SKM-1 treated with dmso at 0.1 percent for 144 hours (cell line): ENCODE results near the gene SH3BP5.
A peak's percentile ranks its signal among the peaks of the same experiment; 100 is the strongest.

Experiments
- DNase-seq: peaks from one replicate; lab custom pipeline; 2025; ENCODE audit not compliant: unreplicated experiment; lab: John Stamatoyannopoulos, UW

Gene SH3BP5

DNA sequence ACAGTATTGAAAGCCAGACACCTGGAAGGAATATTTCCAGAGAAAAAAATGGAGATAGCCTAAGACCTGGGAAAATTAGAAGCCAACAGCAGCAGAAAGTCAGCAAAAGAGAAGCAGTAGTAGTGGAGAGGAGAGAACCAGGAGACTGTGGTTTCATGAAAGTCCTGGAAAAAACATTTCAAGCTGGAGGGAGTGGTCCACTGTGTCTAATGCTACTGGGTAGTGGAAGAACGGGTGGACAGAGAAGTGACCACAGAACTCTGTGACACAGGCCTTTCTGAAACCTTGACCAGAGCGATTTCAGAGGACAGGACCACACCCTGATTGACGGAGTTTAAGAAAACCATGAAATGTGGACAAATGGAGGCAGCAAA lies 15.3 kb upstream of the SH3BP5 start:
- DNase-seq: no peak

DNA sequence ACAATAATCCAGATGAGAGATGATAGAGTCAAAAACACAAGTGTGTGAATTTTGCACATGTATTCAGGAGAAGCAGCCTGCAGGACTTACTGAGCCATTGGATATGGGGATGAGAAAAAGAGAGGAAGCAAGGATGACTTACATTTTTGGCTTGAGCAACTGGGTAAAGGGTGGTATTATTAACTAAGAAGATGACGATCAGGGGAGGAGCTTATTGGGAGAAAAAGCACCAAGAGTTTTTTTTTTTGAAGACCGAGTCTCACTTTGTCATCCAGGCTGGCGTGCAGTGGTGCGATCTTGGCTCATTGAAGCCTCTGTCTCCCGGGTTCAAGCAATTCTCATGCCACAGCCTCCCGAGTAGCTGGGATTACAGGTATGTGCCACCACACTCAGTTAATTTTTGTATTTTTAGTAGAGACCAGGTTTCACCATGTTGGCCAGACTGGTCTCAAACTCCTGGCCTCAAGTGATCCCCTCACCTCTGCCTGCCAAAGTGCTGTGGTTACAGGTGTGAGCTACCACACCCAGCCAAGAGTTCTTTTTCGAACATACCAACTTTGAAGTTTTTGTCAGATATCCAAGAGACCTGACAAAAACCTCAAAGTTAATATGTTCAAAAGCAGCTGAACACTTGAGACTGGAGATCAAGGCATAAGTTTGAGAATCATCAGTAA lies 14.8 kb upstream of the SH3BP5 start:
- DNase-seq: no peak

DNA sequence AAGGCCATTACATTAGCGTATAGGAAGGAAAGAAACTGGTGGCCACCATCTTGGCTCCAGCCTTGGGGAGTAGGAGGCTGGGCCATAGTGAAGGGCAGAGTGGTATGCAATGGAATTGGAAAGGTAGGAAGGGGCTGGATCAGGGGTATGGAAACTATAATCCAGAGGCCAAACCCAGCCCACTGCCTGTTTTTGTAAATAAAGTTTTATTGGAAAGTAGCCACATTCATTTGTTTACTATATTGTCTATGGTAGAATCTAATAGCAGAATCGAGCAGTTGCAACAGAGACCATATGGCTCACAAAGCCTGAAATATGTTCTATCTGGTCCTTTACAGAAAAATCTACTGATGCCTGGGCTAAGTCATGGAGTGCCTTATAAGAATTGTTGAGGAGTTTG lies 14.1 kb upstream of the SH3BP5 start:
- DNase-seq: no peak

DNA sequence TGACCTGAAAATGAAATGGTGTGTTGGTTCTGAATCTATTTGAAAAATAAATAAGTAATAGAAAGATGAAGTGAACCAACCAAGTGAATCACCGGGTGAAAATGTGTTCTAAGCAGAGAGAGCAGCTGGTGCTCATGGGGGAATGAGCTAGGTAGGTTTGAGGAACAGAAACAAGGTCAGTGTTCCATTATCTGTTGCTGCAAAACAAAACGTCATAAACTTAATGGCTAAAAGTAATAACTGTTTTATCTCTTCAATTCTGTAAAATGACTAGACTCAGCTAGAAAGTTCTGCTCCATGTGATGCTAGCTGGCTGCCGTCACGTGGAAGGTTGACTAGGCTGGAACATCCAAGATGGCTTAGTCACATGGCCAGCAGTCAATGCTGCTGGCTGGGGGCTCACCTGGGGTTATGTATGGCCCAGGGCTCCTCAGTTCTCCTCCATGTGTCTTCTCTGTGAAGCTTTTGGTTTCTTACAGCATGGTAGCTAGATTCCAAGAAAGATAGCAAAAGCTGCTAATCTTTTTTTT lies 13.3 kb upstream of the SH3BP5 start:
- no peak for DNase-seq

DNA sequence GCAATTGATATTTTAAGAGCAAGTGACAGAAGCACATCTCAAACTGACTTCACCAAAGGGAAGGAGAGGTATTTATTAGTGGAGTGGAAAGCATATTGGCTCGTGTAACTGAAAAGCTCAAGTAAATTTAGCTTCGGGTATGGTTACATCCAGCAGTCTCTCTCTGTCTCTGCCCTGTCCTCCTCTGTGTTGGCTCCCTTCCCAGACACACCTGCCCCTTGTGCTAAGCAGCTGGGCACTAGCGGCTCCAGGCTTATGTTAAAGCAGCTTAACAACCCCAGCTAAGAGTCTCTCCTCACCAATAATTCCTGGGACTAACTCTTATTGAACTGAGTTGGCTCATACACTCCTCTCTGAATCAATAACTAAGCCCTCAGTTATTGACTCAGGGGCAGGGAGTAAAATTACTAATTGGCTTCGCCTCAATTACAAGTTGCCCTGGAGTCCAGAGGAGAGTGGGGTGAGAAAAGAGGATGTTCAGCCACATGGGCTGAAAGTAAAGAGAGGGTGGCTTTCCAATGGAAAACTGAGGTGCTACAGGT lies 12.8 kb upstream of the SH3BP5 start:
- DNase-seq: no peak

DNA sequence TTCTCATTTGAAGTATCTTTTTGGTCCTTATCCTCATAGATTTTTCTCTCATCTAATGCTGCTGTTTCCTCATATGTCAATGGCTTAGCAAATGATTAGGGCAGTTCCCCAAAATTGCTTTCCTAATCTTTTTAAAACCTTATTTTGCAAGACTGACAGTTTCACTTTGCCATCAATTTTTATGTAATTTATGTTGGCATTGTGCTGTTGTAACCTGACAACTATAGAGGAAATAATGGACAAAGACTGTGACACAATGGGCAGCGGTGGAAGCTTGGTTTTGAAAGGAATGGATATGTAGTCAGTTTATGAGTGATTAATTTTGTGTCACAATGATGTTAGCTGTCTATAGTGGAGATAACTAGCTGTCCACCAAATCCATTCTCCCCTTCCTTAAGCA lies 10.6 kb upstream of the SH3BP5 start:
- DNase-seq: peak; percentile 84

DNA sequence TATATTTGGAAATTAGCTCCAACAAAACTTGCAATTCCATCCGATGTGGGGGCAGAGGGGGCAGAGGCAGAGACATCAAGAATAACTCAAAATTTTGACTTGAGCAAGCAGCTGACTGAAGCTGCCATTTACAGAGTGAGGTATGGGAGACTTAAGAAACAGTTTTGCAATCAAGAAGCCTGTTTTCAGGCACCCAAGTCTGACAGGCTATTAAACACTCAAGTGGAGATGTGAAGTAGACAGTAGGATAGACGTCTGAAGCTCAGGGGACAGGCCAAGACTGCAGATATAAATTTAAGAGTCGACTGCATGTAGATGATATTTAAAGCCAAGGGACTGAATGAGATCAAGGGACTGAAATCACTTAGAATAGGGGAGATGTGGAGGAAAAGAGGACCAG lies 9.9 kb upstream of the SH3BP5 start:
- peak; percentile 34 for DNase-seq

DNA sequence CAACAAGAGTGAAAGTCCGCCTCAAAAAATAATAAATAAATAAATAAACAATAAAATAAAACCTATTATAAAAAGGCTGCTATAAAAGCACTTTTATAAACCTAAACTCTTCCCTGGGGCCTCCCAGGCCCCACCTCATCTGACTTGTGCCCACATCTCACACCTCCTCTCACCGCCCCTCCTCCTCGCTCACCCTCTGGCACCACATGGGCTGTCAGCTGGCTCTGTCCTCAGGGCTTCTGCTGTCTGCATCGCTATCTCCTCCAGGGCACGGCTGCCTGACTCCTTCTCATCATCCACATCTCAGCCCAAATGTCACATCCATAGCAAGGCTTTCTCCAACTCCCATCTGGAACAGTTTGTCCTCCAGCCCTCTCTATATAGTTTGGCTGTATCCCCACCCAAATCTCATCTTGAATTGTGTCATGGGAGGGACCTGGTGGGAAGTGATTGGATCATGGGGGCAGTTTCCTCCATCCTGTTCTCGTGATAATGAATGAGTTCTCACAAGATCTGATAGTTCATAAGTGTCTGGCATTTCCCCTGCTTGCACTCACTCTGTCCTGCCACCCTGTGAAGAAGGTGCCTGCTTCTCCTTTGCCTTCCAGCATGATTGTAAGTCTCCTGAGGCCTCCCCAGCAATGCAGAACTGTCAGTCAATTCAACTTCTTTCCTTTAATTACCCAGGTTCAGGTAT lies 8.8 kb upstream of the SH3BP5 start:
- no peak for DNase-seq

DNA sequence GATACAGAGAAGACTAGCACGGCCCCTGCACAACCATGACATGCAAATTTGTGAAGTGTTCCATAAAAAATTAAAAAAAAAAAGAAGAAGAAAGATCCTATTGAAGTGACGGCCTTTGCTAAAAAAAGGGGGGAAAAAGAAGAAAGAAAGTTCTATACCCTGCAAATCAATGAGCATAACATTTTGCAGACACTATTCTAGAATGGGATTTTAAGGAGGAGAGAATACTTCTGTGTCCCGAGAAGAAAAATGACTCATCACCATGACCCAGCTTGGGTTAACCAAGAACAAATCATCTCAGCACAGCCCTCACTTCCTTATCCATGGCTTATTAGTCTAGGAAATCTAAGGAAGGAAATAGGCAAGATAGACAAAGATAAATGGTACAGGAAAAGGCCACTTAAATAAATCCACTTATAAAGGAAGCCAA lies 7.4 kb upstream of the SH3BP5 start:
- peak; percentile 55 for DNase-seq

DNA sequence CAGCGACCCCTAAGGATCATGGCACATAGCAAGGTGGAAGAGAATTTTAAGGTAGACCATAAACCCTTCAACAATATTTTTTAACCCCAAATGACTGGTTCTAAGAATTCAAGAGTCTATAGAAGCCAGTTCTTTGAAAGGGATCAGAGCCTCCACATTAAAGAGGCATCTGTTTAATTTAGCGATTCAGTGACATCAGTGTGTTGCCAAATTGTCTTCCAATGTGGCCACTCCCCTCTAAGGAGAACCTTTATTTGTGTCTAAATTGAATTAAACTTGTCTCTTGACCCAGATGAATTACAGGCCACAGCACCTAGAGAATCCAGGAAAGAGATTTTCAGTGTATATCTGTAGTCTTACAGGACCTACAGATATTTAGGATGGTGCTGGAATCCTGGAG lies 6.6 kb upstream of the SH3BP5 start:
- no peak for DNase-seq

DNA sequence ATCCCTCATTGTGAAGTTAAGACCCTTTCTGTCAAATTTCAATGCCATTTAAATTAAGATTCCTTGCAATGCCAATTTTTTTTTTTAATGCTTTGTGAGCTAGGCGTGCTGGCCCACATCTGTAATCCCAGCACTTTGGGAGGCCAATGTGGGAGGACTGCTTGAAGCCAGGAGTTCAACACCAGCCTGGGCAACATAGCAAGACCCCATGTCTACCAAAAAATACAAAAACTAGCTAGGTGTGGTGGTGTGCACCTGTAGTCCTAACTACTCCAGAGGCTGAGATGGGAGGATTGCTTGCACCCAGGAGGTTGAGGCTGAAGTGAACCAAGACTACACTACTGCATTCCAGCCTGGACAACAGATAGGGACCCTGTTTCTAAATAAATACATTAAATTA lies 5.6 kb upstream of the SH3BP5 start:
- no peak for DNase-seq

DNA sequence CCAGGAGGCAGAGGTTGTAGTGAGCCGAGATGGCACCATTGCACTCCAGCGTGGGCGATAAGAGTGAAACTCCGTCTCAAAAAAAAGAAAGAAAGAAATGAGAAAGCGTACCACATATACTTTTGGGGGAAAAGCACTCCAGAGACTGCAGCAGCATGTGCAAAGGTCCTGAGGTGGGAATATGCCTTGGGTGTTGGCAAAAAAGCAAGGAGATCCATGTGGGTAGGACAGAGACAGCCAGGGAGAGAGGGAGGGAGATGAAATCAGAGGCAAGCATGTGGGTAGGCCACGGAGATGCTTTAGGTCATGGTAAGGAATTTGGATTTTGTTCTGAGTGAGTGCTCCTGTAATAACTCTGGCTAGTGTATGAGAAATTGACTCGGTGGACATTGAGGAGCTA lies 3.7 kb upstream of the SH3BP5 start:
- DNase-seq: no peak

DNA sequence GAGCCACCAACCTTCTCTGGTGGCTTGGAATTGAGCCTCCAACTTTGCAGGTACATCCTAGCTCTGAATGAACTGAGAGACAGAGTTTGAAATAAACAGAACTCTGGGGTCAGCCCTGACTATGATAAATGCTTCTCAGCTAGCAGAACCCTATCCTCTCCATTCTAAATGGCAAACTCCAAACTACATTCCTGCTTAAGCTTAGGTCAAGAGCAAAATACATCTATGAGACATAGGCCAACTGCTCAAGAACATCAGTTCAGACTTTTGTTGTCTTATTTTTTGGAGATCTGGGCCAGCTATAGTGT lies 1.5 kb upstream of the SH3BP5 start:
- no peak for DNase-seq

DNA sequence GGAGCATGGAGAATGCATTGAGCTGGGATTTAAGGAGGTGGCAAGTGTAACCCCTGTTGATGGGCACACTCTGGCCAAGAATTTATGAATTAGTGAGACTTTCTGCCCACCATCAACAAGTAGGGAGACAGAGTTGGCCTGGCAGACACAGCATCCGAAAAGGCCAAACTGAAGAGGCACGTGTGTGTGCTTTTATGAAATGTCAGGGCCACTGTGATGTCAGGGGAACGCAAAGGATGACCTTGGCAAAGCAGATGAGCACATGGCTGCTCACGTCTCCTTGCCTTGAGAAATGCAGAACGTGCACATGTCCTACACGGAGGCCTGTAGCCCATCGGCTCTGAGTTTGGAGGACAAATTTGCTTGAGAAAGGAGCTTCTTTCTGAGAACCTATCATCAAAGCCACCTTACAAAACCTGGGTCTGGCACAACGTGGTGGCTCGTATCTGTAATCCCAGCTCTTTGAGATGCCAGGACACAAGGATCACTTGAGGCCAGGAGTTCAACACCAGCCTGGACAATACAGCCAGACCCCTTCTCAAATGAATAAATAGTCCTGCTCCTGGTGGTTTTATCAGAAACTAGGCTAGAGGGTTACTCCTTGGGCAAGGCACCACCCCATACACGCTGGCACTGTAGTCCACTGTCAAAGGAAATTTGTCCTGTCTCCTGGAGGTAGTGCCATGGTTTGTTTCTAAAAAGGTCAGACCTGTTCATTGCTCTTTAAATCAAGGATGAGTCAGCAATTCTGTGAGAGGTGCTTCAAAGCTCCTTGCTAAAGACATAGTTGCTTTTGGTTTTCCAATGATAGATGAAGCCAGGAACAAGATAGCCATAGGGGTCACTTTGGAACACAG lies 941 bp upstream of the SH3BP5 start:
- DNase-seq: no peak

DNA sequence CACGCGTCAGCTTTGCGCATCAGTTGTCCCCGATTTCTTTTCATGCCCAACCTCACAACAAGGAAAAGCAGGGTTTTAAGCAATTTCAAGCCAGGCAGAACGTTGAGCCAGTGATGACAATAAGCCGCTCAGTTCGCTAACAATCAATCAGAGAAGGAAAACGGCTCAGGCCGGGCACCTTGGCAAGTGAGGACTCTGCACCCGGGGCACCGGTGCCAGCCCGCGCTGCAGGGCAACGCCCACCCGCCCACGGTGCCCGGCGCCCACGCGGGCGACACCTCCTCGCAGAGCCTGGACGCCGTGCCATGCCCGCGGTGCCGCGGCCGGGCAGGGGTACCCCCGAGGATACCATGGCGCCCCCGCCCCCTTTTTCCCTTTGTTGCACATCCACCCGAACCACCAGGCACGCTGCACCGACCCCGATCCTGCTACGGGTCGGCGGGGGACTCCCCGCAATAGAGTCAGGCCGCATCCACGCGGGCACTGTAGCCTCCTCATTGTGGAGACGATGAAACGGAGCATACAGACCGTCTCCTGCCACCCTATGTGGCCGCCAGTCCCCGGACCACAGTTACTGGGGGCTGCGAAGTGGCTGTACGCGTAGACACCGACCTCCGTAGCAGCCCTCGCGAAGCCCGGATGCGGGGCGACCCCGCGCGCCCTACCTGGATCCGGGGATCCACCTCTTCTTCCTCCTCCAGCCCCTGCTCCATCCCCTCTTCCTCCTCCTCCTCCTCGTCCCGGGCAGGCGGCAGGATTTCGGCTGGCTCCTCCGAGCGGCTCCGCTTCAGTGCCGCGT lies 581 bp downstream of the SH3BP5 start:
- no peak for DNase-seq

DNA sequence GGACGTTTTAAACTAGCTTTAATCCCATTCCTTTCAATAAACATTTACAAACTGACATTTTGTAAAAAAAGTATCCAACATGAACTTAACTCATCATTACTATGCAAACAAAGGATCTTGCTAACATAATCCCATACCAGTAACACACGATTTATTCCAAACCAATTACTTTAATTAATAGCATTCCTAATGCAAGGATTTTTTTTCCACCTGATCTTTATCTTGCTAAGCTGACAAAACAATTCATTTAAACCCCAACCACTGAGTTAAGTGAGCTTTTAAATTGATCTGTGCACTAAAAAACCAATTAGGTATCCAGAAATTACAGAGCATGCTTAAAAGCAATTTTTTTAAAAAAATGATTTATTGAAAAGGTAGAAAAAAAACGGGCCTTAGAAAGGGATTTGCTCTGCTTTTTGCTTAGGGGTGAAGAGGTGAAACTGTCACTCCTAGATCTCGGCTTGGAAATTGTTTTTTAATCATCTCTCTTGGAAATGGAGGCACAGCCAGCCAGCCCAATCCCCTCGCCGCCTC lies 1.2 kb downstream of the SH3BP5 start:
- no peak for DNase-seq

DNA sequence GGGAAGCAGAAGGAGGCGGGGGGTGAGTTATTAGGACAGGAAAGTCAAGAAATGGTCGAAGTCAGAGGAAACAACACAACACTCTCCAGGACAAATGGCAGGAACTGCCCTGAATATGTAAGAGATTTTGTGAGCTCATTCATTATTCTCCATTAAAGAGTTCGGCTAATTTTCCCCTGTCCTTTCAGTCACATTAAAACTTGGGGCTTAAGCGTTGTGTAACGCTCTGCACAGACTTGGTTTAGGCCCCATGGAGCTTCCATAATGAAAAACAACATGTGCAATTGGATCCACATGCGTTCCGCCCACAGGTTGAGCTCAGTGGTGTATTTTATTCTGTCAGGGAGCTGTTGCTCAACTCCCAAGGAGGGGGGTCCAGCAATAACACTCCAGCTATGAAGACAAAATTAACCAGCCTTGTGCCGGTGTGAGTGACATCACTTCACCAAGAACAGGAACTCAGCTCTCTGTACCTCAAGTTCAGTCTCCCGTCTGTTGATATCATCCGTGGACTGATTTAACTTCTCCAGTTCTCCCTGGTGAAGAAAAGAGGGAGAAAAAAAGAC lies 2.3 kb downstream of the SH3BP5 start:
- peak; percentile 79 for DNase-seq

DNA sequence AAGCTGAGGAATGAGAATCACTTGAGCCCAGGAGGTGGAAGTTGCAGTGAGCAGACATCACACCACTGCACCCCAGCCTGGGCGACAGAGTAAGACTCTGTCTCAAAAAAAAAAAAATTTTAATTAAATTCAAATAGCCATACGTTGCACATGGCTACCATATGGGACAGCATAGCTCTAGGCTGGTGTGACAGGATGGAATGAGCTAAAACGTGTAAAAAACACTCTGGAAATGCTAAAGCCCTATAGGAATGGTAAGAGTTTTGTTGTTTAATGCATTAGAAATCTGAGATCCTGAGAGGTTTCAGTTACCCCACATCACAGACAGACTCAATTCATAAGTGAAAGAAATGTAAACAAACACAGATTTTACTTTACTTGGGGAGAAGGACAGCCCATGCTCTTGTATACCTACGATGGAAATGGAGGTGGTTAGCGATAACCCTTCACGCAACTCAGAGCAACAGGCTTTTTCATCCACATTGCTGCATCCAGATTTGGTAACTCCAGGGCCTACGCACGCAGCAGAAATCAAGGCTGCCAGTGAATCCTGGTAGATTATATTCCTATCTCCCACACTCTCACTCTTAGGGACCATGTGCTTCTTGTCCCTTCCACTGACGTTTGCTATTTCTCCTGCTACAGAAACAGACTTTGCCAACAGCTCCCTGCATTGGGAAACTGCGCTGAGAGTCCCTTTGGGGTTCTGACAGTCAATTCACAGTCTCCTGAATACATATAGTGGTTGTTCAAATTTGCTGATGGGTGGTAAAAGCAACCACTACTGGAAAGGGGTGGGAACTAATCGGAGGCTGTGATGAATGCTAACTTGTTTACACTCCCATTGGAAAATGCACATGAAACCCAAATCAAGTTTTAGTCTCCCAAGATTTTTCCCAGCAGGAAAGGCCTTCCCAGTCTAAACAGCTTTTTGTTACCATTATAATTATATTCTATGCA lies 3.1 kb downstream of the SH3BP5 start:
- no peak for DNase-seq

DNA sequence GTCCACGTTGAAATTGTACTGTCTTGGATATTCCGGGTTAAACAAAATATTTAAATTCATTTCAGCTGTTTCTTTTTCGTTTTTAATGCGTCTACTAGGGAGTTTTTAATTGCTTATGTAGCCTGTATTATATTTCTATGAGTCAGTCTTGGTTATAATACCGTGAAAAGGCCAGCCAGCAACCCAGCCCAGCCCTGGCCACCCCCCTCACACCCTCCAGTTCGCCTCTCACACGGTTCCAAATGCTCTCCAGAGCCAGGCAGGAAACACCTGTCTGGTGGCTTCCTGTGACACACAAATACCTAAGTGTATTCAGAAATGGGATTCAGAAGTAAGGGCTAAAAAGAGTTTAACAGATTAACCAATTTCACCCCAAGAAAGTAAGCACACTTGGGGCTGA lies 4.4 kb downstream of the SH3BP5 start:
- DNase-seq: no peak
